Measurements from ENCODE around the gene ACTR1A. TPM values are rescaled to one million over a fixed set of nuclear protein-coding genes. Genes with fewer than 3 reads are reported as not detected.
"Not testable (repeated sequence)": the region's sequence is repeated elsewhere in the genome, so short reads cannot be mapped to it uniquely, and the experiment has no call there.

The ACTR1A gene
- total RNA-seq, 5 donors from 2014 or later (not counting 1 experiment from before 2014, with no cell fraction given) = 51.6 to 68.1 (median 63.0) TPM

GRCh38 chr10:102457591-102458150 is 44.8 kb downstream of the ACTR1A start:
- no peak for ATAC-seq (replicated peaks in 1 of 4)
- DNase-seq = no peak
- peaks cover 27 to 37% (median 27%) of the 10 kb centered on the region in 3 donors for H3K4me1 Mint-ChIP-seq
- no peak overlapping the region for H3K4me3 Mint-ChIP-seq
- H3K4me1 ChIP-seq (ENCODE audit: control insufficient read depth in 1 of 2, extremely low read depth in 1 of 2, insufficient read depth in 2 of 2, low read length in 2 of 2) = peaks cover 5 to 21% of the 10 kb centered on the region in 2 experiments
- POLR2A ChIA-PET = no interaction called here
- H3K36me3 ChIP-seq (ENCODE audit: control insufficient read depth in 2 of 2, extremely low read depth in 1 of 2, insufficient read depth in 1 of 2, low read length in 1 of 2) = peaks cover 6 to 14% of the 10 kb centered on the region in 2 donors
- no peaks in the 10 kb centered on the region for H3K9me3 ChIP-seq
- CTCF ChIA-PET = interaction anchor here in 1 of 2 donors (0.5 to 0.8 kb wide), 2 partner anchors 45 to 1417 kb away, joined by 3 to 10 read pairs; partner anchors contain the start of gene ACTR1A
- no peak overlapping the region for H3K4me3 ChIP-seq (ENCODE audit: control insufficient read depth in 1 of 2, extremely low read depth in 1 of 2, low read length in 1 of 2)
- H3K36me3 Mint-ChIP-seq = peaks cover 5% of the 10 kb centered on the region
- H3K9me3 Mint-ChIP-seq = no peaks in the 10 kb centered on the region
- peak overlapping the region; percentile 55 to 68 for H3K27ac Mint-ChIP-seq
- 91% methylated on average over 7 of the region's 9 CpGs for WGBS (ENCODE audit: insufficient coverage)
- H3K27me3 ChIP-seq (replicated peaks in 1 of 2; ENCODE audit: control insufficient read depth in 2 of 2, extremely low read depth in 1 of 2, insufficient read depth in 2 of 2, low read length in 1 of 2) = no peaks in the 10 kb centered on the region
- no peak overlapping the region for H3K27ac ChIP-seq (ENCODE audit: low read length)
- no peaks in the 10 kb centered on the region for H3K27me3 Mint-ChIP-seq

GRCh38 chr10:102455893-102456471 is 46.5 kb downstream of the ACTR1A start:
- no peaks in the 10 kb centered on the region for H3K9me3 Mint-ChIP-seq
- peaks cover 21 to 31% (median 22%) of the 10 kb centered on the region in 3 donors for H3K4me1 Mint-ChIP-seq
- H3K27ac Mint-ChIP-seq = no peak overlapping the region
- DNase-seq (no peak), ATAC-seq (replicated peaks in 1 of 4) (no peak)
- no peak overlapping the region for H3K4me3 Mint-ChIP-seq
- no peak overlapping the region for H3K27ac ChIP-seq (ENCODE audit: low read length)
- H3K27me3 ChIP-seq (replicated peaks in 1 of 2; ENCODE audit: control insufficient read depth in 2 of 2, extremely low read depth in 1 of 2, insufficient read depth in 2 of 2, low read length in 1 of 2) = no peaks in the 10 kb centered on the region
- ChIA-PET CTCF (interaction anchor here in 1 of 2 donors (0.5 kb wide), 1 partner anchor 96 kb away, joined by 5 read pairs; no protein-coding TSS in a partner anchor), POLR2A (no interaction called here)
- peaks cover 5% of the 10 kb centered on the region for H3K36me3 Mint-ChIP-seq
- no peaks in the 10 kb centered on the region for H3K27me3 Mint-ChIP-seq
- WGBS (ENCODE audit: insufficient coverage) = 93% methylated on average over 5 of the region's 7 CpGs
- H3K36me3 ChIP-seq (ENCODE audit: control insufficient read depth in 2 of 2, extremely low read depth in 1 of 2, insufficient read depth in 1 of 2, low read length in 1 of 2) = peaks cover 6 to 17% of the 10 kb centered on the region in 2 donors
- H3K9me3 ChIP-seq = no peaks in the 10 kb centered on the region
- H3K4me1 ChIP-seq (ENCODE audit: control insufficient read depth in 1 of 2, extremely low read depth in 1 of 2, insufficient read depth in 2 of 2, low read length in 2 of 2) = peaks cover 2 to 26% of the 10 kb centered on the region in 2 experiments
- H3K4me3 ChIP-seq (ENCODE audit: control insufficient read depth in 1 of 2, extremely low read depth in 1 of 2, low read length in 1 of 2) = no peak overlapping the region

DNA sequence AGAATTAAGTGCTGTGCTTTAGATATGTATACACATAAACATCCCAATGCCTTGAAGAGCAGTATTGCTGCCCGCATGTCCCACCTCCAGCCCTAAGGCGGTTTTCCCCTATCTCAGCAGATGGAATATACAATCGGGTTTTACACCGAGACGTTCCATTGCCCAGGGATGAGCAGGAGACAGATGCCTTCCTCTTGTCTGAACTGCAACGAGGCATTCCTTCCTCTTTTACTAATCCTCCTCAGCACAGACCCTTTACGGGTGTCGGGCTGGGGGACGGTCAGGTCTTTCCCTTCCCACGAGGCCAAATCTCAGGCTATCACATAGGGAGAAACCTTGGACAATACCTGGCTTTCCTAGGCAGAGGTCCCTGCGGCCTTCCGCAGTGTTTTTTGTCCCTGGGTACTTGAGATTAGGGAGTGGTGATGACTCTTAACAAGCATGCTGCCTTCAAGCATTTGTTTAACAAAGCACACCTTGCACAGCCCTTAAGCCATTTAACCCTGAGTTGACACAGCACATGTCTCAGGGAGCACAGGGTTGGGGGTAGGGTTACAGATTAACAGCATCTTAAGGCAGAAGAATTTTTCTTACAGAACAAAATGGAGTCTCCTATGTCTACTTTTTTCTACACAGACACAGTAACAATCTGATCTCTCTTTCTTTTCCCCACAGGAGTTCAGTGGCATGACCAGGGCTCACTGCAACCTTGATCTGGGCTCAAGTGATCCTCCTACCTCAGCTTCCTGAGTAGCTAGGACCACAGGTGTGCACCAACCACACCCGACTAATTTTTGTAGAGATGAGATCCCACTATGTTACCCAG is 47.6 kb downstream of the ACTR1A start:
- Histone ChIP-seq H3K4me1 (ENCODE audit: control insufficient read depth in 1 of 2, extremely low read depth in 1 of 2, insufficient read depth in 2 of 2, low read length in 2 of 2) (peaks cover 2 to 25% of the 10 kb centered on the region in 2 experiments), H3K36me3 (ENCODE audit: control insufficient read depth in 2 of 2, extremely low read depth in 1 of 2, insufficient read depth in 1 of 2, low read length in 1 of 2) (peaks cover 6 to 17% of the 10 kb centered on the region in 2 donors)
- H3K9me3 Mint-ChIP-seq; H3K4me3 Mint-ChIP-seq; H3K27me3 Mint-ChIP-seq; H3K4me3 ChIP-seq (ENCODE audit: control insufficient read depth in 1 of 2, extremely low read depth in 1 of 2, low read length in 1 of 2); H3K9me3 ChIP-seq; H3K27ac ChIP-seq (ENCODE audit: low read length); H3K36me3 Mint-ChIP-seq; POLR2A ChIA-PET; DNase-seq; CTCF ChIA-PET; ATAC-seq (replicated peaks in 1 of 4); H3K27me3 ChIP-seq (replicated peaks in 1 of 2; ENCODE audit: control insufficient read depth in 2 of 2, extremely low read depth in 1 of 2, insufficient read depth in 2 of 2, low read length in 1 of 2): not testable (repeated sequence)
- 94% methylated on average over 9 of the region's 13 CpGs for WGBS (ENCODE audit: insufficient coverage)
- Mint-ChIP-seq H3K27ac (peak overlapping the region in 1 of 2 donors; percentile 55), H3K4me1 (peaks cover 17 to 26% (median 17%) of the 10 kb centered on the region in 3 donors)

- CTCF ChIA-PET = interaction anchor here in 1 of 2 donors (0.6 to 0.9 kb wide), 2 partner anchors 8 to 47 kb away, joined by 3 to 5 read pairs; no protein-coding TSS in a partner anchor
- H3K9me3 ChIP-seq = no peaks in the 10 kb centered on the region
- Mint-ChIP-seq H3K9me3 (no peaks in the 10 kb centered on the region), H3K4me3 (no peak overlapping the region), H3K27ac (peak overlapping the region in 1 of 2 donors; percentile 78), H3K27me3 (no peaks in the 10 kb centered on the region), H3K4me1 (peaks cover 25 to 30% (median 26%) of the 10 kb centered on the region in 3 donors), H3K36me3 (peaks cover 5% of the 10 kb centered on the region)
- H3K4me3 ChIP-seq (ENCODE audit: control insufficient read depth in 1 of 2, extremely low read depth in 1 of 2, low read length in 1 of 2) = no peak overlapping the region
- ATAC-seq (replicated peaks in 1 of 4) (no peak), DNase-seq (no peak)
- H3K4me1 ChIP-seq (ENCODE audit: control insufficient read depth in 1 of 2, extremely low read depth in 1 of 2, insufficient read depth in 2 of 2, low read length in 2 of 2) = peaks cover 6 to 30% of the 10 kb centered on the region in 2 experiments
- H3K27me3 ChIP-seq (replicated peaks in 1 of 2; ENCODE audit: control insufficient read depth in 2 of 2, extremely low read depth in 1 of 2, insufficient read depth in 2 of 2, low read length in 1 of 2) = no peaks in the 10 kb centered on the region
- WGBS (ENCODE audit: insufficient coverage) = 100% methylated on average over 5 of the region's 5 CpGs
- POLR2A ChIA-PET = interaction anchor here in 1 of 2 donors (0.7 to 1.0 kb wide), 2 partner anchors 54 to 348 kb away, joined by 3 to 9 read pairs; no protein-coding TSS in a partner anchor
- peaks cover 6 to 17% of the 10 kb centered on the region in 2 donors for H3K36me3 ChIP-seq (ENCODE audit: control insufficient read depth in 2 of 2, extremely low read depth in 1 of 2, insufficient read depth in 1 of 2, low read length in 1 of 2)
- H3K27ac ChIP-seq (ENCODE audit: low read length) = no peak overlapping the region
These were observed 49.0 kb downstream of the ACTR1A start for GRCh38 chr10:102453502-102453901.

- Histone ChIP-seq H3K36me3 (ENCODE audit: control insufficient read depth in 2 of 2, extremely low read depth in 1 of 2, insufficient read depth in 1 of 2, low read length in 1 of 2) (peaks cover 6 to 17% of the 10 kb centered on the region in 2 donors), H3K9me3 (no peaks in the 10 kb centered on the region), H3K4me3 (ENCODE audit: control insufficient read depth in 1 of 2, extremely low read depth in 1 of 2, low read length in 1 of 2) (no peak overlapping the region), H3K4me1 (ENCODE audit: control insufficient read depth in 1 of 2, extremely low read depth in 1 of 2, insufficient read depth in 2 of 2, low read length in 2 of 2) (peaks cover 6 to 30% of the 10 kb centered on the region in 2 experiments), H3K27me3 (replicated peaks in 1 of 2; ENCODE audit: control insufficient read depth in 2 of 2, extremely low read depth in 1 of 2, insufficient read depth in 2 of 2, low read length in 1 of 2) (no peaks in the 10 kb centered on the region), H3K27ac (ENCODE audit: low read length) (no peak overlapping the region)
- no peak for ATAC-seq (replicated peaks in 1 of 4)
- Mint-ChIP-seq H3K4me3 (peak overlapping the region in 2 of 3 donors; percentile 40 to 93), H3K27me3 (no peaks in the 10 kb centered on the region), H3K36me3 (peaks cover 5% of the 10 kb centered on the region), H3K27ac (peak overlapping the region; percentile 39 to 64), H3K9me3 (no peaks in the 10 kb centered on the region), H3K4me1 (peaks cover 25 to 30% (median 27%) of the 10 kb centered on the region in 3 donors)
- POLR2A ChIA-PET = interaction anchor here (0.7 to 1.0 kb wide), 4 partner anchors 19 to 348 kb away, joined by 3 to 16 read pairs (median 8); no protein-coding TSS in a partner anchor
- WGBS (ENCODE audit: insufficient coverage) = 67% methylated on average over 1 of the region's 3 CpGs
- CTCF ChIA-PET = interaction anchor here (0.6 to 0.9 kb wide), 4 partner anchors 9 to 142 kb away, joined by 3 to 6 read pairs (median 4); partner anchors contain the start of gene CUEDC2 (in 1 of the 2)
- peak in 3 of 35 experiments; percentile 31 to 38 (median 35) for DNase-seq
These were observed 49.7 kb downstream of the ACTR1A start for GRCh38 chr10:102452672-102453340.
